Parathyroid adenoma (tissue), 2 donors: ENCODE measurements around the gene SPRR2B.

ENCODE experiments used
- H2AFZ ChIP-seq: fragments of 300-600 bp; sonication (generic); one replicate; pipeline ENCODE4 v1.7.0; 2017; ENCODE audit warnings: antibody characterized with exemption, mild to moderate bottlenecking
- H3K27ac ChIP-seq: fragments of 300-600 bp; sonication (generic); one replicate; pipeline ENCODE4 v1.7.0; 2017
- H3K27me3 ChIP-seq: fragments of 300-600 bp; sonication (generic); one replicate; pipeline ENCODE4 v1.7.0; 2017; ENCODE audit warnings: low read length; ENCODE audit not compliant: control insufficient read depth, insufficient read depth
- H3K36me3 ChIP-seq: fragments of 300-600 bp; sonication (generic); one replicate; pipeline ENCODE4 v1.7.0; 2017; ENCODE audit warnings: low read length; ENCODE audit not compliant: control insufficient read depth, insufficient read depth
- H3K4me1 ChIP-seq: fragments of 300-600 bp; sonication (generic); one replicate; pipeline ENCODE4 v1.7.0; 2017; ENCODE audit warnings: control low read depth
- H3K4me2 ChIP-seq: fragments of 300-600 bp; sonication (generic); one replicate; pipeline ENCODE4 v1.7.0; 2017; ENCODE audit warnings: low read length
- H3K4me3 ChIP-seq: fragments of 300-600 bp; sonication (generic); one replicate; pipeline ENCODE4 v1.7.0; 2017; ENCODE audit warnings: low read depth, low read length
- H3K79me2 ChIP-seq: fragments of 300-600 bp; sonication (generic); one replicate; pipeline ENCODE4 v1.7.0; 2017; ENCODE audit warnings: control low read depth
- H3K9ac ChIP-seq: fragments of 300-600 bp; sonication (generic); one replicate; pipeline ENCODE4 v1.7.0; 2017; ENCODE audit warnings: mild to moderate bottlenecking
- H3K9me3 ChIP-seq: fragments of 300-600 bp; sonication (generic); one replicate; pipeline ENCODE4 v1.7.0; 2017; ENCODE audit warnings: low read length; ENCODE audit not compliant: control insufficient read depth
- TF ChIP-seq, protein P1 (sequence below): fragments of 300-600 bp; sonication (generic); IDR thresholded peaks from one replicate; pipeline ENCODE4 v1.7.0; 2017; ENCODE audit warnings: antibody characterized with exemption, mild to moderate bottlenecking
- donor health status: primary hyperparathyroidism.

Gene SPRR2B

DNA sequence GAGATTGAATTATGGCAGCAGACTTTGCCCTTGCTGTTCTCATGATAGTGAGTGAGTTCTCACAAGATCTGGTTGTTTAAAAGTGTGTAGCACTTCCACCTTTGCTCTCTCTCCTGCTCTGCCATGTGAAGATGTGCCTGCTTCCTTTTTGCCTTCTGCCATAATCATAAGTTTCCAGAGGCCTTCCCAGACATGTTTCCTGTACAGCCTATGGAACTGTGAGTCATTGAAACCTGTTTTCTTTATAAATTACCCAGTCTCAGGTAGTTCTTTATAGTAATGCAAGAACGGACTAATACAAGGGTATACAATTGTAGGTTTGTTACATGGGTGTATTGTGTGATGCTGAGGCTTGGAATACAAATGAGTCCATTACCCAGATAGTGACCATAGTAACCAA, 36.2 kb downstream of the SPRR2B start:
- H3K4me1 ChIP-seq = no peaks in the 10 kb centered on the region
- TF ChIP-seq, protein P1, sequence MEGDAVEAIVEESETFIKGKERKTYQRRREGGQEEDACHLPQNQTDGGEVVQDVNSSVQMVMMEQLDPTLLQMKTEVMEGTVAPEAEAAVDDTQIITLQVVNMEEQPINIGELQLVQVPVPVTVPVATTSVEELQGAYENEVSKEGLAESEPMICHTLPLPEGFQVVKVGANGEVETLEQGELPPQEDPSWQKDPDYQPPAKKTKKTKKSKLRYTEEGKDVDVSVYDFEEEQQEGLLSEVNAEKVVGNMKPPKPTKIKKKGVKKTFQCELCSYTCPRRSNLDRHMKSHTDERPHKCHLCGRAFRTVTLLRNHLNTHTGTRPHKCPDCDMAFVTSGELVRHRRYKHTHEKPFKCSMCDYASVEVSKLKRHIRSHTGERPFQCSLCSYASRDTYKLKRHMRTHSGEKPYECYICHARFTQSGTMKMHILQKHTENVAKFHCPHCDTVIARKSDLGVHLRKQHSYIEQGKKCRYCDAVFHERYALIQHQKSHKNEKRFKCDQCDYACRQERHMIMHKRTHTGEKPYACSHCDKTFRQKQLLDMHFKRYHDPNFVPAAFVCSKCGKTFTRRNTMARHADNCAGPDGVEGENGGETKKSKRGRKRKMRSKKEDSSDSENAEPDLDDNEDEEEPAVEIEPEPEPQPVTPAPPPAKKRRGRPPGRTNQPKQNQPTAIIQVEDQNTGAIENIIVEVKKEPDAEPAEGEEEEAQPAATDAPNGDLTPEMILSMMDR = no peak
- no peak overlapping the region for H2AFZ ChIP-seq
- no peak overlapping the region for H3K27ac ChIP-seq
- H3K9ac ChIP-seq = no peak overlapping the region
- no peaks in the 10 kb centered on the region for H3K27me3 ChIP-seq
- no peaks in the 10 kb centered on the region for H3K36me3 ChIP-seq
- H3K4me2 ChIP-seq = no peak overlapping the region
- no peak overlapping the region for H3K4me3 ChIP-seq
- H3K79me2 ChIP-seq = no peaks in the 10 kb centered on the region
- H3K9me3 ChIP-seq = no peaks in the 10 kb centered on the region

DNA sequence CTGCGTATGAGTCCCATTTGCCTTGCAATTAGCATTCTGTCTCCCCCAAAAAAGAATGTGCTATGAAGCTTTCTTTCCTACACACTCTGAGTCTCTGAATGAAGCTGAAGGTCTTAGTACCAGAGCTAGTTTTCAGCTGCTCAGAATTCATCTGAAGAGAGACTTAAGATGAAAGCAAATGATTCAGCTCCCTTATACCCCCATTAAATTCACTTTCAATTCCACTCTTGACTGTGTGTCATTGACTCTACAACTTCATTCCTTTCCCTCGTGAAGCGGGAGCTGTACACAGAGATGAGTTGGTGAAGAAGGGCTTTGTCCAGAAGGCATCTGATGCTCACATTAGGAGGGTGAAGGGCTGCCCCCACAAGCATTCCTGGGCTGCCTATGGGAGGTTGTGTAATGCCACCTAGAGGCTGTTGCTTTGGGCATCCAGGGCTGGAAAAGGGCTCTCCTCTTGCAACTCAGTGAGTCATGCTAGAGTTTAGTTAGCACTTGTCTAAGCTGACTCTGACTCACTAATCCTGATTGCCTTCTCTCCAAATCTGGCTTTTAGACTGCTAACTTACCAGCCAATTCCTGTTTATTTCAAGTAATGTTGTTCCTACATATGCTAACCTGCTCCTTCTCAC, 38.6 kb downstream of the SPRR2B start:
- Histone ChIP-seq H2AFZ (no peak overlapping the region), H3K9ac (no peak overlapping the region), H3K4me1 (no peaks in the 10 kb centered on the region), H3K36me3 (no peaks in the 10 kb centered on the region), H3K79me2 (no peaks in the 10 kb centered on the region), H3K4me2 (no peak overlapping the region), H3K9me3 (no peaks in the 10 kb centered on the region), H3K4me3 (no peak overlapping the region), H3K27me3 (no peaks in the 10 kb centered on the region), H3K27ac (no peak overlapping the region)
- TF ChIP-seq, protein P1 = no peak

DNA sequence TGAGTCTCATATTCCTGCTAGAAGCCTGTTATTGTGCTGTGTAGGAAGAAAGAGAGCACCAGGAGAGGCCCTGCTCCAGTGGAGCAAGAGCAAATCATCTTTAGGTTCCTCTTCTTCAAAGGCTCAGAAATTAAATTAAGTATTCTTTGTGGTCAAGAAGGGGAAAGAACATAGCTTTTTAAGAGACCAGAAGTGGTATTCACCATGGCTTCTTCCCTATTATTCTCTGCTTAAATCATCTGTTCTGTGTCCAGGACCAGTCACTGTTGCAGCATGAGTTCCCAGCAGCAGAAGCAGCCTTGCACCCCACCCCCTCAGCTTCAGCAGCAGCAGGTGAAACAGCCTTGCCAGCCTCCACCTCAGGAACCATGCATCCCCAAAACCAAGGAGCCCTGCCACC, 39.3 kb downstream of the SPRR2B start:
- Histone ChIP-seq H3K9ac (no peak overlapping the region), H3K4me2 (no peak overlapping the region), H3K36me3 (no peaks in the 10 kb centered on the region), H2AFZ (no peak overlapping the region), H3K4me1 (no peaks in the 10 kb centered on the region), H3K79me2 (no peaks in the 10 kb centered on the region), H3K27ac (no peak overlapping the region), H3K27me3 (no peaks in the 10 kb centered on the region), H3K4me3 (no peak overlapping the region), H3K9me3 (no peaks in the 10 kb centered on the region)
- TF ChIP-seq, protein P1 = no peak

DNA sequence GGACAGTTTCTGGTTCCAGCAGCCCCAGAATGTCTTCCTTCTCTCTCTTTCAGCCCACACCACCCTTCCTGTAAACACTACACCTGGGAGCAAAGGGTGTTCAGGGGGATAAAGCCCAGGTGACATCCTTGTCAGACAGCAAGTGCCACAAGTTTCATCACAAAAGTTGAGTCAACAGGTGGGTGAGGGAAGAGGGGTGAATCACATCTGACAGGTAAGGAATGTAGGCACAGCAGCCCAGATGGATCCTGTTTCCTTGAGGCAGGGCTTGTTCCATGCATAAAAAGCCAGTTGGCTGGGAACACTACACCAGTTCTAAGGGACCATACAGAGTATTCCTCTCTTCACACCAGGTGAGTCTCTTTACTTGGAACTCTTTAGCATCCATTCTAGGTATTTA, 40.5 kb downstream of the SPRR2B start, which contains the start of gene SPRR1B:
TSS of gene SPRR1B (plus strand) at position 309 of the 400 bp plus-strand sequence. CDS start 1,143 bp downstream, outside the sequence.
- no peaks in the 10 kb centered on the region for H3K9me3 ChIP-seq
- H3K9ac ChIP-seq = no peak within 1 kb of the TSS
- no peak within 1 kb of the TSS for H3K4me2 ChIP-seq
- H3K4me3 ChIP-seq = no peak within 1 kb of the TSS
- no peaks in the 10 kb centered on the region for H3K79me2 ChIP-seq
- no peaks in the 10 kb centered on the region for H3K36me3 ChIP-seq
- no peaks in the 10 kb centered on the region for H3K27me3 ChIP-seq
- TF ChIP-seq, protein P1 = no peak
- no peak within 1 kb of the TSS for H3K27ac ChIP-seq
- no peaks in the 10 kb centered on the region for H3K4me1 ChIP-seq
- H2AFZ ChIP-seq = no peak within 1 kb of the TSS

DNA sequence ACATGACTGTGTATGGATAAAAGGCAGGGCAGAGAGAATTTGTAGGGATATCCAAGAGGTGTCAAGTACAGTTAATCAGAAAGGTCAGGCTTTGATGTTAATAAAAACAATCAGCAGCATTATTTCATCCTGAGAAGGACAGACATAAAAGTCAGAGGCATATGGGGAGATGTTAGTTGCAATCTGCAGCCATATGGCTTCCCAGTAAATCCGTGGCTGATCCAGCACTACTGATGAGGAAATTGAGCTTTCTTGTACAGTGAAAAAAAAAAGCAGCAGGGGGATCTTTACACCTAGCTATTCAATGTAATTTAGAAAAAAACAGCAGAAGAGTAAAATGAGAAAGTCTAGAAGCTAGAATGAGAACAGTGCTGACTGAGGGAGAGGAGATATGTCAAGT, 42.6 kb downstream of the SPRR2B start:
- TF ChIP-seq, protein P1 = no peak
- Histone ChIP-seq H3K9me3 (no peaks in the 10 kb centered on the region), H3K27me3 (no peaks in the 10 kb centered on the region), H2AFZ (no peak overlapping the region), H3K4me2 (no peak overlapping the region), H3K79me2 (no peaks in the 10 kb centered on the region), H3K9ac (no peak overlapping the region), H3K36me3 (no peaks in the 10 kb centered on the region), H3K27ac (no peak overlapping the region), H3K4me1 (no peaks in the 10 kb centered on the region), H3K4me3 (no peak overlapping the region)
